ENCODE data around the gene CYP26A1.

Gene CYP26A1

DNA sequence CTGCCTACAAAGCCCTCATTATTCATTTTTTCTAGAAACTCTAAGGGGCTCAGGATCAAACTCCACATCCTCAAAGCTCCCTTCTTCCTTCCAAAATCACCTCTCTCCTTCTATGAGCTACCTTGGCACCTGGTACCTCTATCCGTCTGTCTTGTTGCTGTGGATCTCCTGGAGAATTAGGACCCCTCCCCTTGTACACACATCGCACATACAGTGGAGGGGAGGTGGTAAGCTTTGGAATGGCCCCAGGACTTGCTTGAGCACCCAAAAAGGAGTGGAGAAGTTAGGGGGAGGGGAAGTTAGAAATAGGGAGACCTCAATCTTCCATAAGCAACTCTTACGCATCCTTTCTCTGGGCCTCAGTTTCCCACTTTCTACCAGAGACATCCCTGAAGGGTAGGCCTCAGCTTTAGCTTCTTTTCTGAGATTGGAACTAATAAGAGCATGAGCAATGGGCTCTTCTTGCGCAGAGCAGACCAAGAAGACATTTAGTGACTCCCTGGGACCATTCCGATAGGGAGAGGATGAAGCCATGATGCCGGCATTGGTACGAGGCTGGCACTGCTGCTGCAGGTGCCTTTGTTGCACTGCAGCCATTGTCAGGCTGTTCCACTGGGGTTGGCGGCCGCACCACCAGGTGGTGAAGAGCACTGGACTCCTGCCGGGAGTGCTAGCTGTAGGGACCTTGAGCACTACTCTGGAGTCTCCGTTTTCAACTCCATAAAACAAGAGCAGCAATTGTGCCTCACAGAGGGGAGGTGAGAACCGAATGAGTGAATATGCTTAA lies 8.6 kb upstream of the CYP26A1 start:
- no peak for DNase-seq

DNA sequence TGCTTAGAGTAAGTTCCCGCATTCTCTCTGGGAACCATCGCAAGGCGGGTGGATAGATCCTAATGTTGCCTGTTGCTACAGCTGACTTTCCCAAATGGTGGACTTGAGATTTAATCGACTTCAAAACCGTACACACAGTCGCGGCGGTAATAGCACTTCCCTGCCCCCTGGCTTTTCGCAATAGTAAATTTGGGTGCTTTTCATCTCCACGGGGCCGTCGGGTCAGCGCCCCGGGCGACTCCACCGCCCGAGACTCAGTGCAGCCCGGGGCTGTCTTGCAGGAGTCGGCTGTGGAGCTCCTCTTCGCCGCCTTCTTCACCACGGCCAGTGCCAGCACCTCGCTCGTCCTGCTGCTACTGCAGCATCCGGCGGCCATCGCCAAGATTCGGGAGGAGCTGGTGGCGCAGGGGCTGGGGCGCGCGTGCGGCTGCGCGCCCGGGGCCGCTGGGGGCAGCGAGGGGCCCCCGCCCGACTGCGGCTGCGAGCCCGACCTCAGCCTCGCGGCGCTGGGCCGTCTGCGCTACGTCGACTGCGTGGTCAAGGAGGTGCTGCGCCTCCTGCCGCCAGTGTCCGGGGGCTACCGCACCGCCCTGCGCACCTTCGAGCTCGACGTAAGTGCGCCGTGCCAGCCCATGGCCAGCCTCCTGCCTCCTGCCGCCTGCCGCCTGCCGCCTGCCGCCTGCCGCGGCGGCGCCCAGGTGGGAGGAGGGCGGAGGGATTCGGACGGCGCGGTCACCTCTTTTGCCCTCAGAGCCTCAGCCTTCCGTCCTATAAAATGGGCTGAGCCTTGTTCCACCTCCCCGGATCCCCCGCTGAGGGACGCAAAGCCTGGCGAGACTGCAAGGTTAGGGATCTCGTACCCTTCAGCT lies 7.8 kb upstream of the CYP26A1 start:
- no peak for DNase-seq

DNA sequence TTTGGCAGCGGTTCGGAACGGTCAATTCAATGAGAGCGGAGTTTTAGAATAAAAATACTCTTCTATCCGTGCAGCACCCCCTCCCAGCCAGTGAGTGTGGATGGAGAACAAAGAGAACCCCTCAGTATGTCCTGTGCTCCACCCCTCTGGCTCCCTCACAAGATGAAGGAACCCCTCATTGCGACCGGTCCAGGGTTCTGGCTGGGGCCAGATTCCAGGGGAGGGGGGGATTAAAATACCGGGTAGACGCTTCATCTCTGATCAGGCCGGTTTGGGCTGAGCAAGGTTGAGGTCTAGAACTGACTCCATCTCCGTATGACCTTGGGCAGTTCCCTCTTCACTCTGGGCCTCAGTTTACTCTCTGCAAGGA lies 7.2 kb upstream of the CYP26A1 start:
- no peak for DNase-seq

DNA sequence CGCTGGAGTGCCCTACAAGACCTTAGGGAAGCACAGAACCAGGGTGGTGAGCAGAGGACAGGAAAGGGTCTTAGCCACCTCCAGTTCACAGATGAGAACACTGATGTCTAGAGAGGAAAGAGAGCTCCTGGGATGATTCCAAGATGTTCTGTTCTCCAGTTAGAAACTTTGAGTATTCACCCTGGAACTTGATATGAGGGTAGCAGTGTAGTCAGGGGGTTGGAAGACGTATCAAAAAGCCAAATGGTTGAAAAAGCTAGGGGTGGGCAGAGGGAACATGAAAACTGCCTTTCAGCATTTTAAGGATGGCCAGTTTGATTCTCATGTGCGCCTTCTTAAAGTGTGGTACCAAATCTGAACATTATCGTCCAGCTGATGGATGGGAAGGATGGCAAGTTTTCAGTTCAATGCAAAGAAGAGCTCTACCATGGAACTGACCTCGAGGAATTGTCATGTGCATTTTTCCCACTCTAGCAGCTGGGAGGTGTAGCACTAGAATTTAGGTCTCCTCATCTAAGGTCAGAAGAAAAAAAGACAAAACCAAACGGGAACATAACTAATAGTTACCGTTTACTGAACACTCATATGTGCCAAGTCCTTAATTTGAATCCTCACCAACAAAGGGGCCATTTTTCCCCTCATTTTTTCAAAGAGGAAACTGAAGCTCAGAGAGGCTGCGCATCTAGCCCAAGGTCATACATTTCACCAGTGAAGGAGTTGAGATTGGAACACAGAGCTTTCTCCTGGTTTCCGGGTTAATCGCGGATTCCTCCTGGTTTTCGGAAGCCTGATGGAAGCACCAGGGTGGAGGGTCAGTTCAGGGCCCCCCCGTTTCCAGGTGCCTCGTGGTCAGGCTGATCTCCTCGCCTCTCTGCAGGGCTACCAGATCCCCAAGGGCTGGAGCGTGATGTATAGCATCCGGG lies 6.0 kb upstream of the CYP26A1 start:
- DNase-seq: no peak

DNA sequence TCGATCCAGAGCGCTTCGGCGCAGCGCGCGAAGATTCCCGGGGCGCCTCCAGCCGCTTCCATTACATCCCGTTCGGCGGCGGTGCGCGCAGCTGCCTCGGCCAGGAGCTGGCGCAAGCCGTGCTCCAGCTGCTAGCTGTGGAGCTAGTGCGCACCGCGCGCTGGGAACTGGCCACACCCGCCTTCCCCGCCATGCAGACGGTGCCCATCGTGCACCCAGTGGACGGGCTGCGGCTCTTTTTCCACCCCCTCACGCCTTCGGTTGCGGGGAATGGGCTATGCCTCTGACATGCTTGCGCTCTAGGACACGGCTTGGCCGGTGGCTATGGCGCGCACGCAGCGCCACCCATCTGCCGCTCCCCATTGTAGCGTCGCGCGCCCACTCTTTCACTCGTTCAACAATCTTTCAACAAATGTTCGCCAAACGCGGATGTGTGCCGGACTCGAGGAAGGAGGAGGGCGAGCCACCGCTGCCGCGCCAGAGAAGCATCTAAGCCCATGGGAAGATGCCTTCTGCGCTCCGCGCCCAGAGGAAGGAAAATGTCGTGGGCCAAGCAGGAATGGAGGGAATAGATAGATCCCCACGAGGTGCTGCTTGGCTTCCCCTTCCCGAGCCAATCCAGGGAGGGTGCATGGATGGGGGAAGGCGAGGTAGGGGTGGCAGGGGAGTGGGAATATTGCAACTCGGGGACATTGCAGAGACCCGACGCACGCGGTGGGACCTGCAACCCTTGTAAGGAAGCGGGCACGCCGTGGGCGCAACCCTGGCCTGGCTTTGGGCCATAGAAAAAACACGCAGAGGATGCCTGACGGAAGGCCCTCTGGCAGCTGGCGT lies 5.1 kb upstream of the CYP26A1 start:
- DNase-seq: no peak

DNA sequence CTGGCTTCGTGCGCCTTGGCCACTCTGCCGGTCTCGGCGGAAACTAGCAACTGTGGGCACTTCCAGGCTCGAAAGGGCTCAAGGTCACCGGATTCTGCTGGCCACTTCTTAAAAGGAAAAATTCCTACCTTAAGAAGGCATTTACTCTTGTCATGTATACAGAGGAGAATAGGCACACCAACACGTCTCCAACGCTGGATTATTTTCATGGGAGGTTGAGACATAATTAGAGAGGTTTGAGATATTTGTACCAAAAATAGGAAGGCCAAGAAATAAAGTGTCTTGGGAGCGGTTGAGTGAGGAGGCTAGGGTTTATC lies 4.5 kb upstream of the CYP26A1 start:
- DNase-seq: no peak

DNA sequence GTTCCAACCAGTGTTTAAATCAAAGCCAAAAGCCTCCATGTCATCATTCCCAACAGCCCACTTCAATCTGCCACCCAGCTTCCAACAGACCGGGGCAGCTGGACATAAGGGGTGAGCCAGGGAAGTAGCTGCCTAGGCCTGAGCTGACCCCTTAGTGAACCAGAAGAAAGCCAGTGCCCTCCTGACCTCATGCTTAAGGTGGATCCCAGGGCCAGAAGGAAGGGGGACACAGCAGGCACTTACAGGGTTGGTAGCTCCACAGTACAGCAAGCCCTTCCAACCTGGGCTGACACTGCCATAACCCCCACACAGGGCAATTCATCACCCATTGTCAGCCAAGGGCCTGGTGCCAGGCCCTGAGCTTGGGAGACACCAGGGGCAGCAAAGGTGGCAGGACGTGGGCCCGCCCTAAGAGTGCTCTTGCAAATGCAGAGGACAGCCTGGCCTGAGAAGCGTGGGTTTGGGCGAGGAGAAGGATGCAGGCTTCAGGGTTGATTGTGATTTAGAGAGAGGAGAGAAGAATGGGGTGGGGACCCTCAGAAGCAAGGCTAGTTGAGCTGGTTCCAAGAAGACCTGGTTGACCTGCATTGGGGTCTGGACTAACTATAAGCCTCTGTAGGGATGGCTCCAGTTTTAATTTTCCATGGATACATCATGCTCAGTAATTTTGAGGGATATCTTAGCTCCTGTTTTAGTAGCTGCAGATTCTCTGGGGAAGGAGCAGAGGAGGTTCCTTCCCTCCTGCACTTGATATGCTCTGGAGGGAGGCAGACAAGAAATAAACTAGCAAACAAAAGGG lies 3.1 kb upstream of the CYP26A1 start:
- no peak for DNase-seq

DNA sequence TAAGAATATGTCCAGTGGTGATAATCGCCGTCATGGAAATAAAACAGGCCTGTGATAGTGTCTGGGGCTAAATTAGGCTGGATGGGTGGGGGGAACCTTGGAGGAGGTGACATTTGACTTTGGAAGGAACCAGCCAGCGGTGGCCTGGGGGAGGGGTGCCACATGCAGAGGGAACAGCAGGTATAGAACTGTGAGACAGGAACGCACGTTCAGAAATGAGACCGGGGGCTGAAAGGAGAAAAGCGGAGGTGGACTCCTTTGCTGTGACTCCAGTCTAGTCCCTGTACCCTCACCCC lies 2.6 kb upstream of the CYP26A1 start:
- DNase-seq: no peak

DNA sequence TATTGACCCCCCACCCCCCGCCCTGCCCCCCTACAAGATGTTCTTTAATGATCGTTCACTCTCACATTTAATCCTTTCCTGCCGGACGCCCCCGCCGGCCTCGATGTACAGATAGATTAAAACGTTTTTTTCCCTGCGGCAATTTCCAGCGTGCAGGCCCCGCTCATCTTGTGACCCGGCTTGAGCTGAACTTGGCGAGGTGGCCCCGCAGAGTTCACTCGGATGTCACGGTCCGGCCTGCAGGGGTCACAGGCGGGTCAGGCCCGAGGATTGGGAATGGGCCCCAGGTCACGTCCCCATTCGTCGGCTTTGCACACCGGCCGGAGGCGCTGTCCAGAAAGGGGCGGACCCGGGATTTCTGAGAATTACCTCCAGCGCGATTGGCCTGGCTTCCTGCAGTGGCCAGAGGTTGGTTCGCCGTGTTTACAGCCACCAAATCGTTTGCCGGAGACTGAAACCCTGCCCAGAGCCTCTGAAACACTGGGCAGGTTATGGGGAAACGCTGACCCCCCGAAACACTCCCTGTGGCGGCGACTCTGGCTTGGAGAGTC lies 1.9 kb upstream of the CYP26A1 start:
- no peak for DNase-seq

DNA sequence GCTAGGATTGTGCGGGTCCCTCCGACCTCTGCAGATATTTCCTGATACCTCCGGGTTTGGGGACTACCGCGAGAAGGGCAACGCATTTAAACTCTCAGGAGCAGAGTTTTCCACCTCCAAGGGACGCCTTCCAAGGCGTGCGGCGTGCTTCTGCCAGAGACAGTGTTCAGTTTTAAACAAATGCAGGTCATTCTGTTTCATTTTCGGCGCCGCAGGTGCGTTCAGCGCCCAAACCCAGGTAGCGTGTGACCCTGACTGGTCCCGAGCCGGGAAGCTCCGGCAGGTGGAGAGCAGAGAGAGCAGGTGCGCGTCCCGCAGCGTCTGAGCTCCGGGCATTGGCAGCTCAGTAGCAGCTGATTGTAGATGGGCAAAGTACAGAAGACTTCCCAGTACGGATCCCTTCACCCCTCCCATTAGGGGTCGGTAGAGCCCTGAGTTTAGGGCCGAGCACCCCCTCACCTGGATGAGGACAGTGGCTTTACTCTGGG lies 1.4 kb upstream of the CYP26A1 start:
- DNase-seq: no peak

DNA sequence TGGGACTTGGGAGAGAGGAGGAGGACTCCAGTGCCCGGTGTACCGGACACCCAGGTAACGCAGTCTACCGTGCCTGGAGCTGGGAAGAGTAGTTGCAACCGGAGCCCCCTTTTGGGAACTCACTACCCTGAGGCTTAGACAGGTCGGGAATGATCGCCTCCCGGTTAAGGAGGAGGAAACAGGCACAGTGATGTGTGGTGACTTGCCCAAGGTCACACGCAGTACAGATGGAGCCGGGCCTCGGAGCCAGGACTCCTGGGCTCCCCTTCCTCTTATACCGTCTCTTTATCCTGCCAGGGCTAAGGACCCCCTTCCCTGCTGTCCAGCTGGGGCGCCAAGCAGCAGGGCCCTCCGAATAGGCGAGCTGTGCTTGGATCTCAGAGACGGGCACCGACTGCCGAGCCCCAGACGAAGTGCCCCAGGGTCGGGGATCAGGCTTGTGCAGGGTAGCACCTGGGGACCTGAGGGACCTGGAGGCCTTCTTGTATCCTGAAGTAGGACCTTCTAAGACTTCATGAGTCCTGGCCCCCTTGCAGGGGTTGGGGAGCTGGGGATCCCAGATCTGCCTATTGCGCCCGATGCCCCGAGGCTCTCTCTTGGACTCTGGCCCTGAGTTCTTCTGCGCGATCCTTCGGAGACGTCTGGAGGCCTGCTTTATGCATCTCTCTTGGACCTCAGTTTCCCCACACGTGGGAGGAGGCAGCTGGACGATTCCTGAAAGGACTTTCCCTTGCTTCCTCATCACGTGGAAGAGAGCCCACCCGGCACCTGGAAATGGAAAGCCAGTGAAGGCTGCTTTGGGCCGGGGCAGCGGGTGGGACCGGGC lies 767 bp upstream of the CYP26A1 start:
- DNase-seq: no peak

DNA sequence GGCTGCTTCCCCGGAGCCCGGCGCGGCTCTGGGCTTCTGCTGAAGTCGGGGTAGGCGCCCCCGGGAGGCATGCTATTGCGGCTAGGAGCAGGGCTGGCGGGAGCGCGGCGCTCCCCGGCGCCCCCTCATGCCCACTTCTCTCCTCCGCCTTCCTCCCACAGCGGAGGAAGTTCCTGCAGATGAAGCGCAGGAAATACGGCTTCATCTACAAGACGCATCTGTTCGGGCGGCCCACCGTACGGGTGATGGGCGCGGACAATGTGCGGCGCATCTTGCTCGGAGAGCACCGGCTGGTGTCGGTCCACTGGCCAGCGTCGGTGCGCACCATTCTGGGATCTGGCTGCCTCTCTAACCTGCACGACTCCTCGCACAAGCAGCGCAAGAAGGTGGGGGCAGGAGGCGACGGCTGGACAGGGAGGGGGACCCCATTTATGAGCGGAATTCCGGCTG lies 479 bp downstream of the CYP26A1 start:
- no peak for DNase-seq

DNA sequence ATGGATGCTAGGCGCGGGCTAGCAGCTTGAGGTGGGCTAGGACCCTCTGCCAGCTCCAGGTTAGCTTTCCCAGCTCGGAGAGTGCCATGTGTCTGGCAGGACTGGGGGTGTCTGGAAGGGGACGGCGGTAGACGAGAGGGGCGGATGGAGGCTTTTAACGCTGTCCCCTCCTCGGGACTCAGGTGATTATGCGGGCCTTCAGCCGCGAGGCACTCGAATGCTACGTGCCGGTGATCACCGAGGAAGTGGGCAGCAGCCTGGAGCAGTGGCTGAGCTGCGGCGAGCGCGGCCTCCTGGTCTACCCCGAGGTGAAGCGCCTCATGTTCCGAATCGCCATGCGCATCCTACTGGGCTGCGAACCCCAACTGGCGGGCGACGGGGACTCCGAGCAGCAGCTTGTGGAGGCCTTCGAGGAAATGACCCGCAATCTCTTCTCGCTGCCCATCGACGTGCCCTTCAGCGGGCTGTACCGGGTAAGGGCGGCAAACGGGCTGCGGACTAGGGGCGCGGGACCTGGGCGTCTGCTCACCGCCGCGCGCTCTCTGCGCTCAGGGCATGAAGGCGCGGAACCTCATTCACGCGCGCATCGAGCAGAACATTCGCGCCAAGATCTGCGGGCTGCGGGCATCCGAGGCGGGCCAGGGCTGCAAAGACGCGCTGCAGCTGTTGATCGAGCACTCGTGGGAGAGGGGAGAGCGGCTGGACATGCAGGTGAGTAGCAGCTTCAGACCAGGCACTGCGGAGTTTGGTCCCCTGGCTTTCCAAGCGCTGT lies 1.1 kb downstream of the CYP26A1 start:
- no peak for DNase-seq

DNA sequence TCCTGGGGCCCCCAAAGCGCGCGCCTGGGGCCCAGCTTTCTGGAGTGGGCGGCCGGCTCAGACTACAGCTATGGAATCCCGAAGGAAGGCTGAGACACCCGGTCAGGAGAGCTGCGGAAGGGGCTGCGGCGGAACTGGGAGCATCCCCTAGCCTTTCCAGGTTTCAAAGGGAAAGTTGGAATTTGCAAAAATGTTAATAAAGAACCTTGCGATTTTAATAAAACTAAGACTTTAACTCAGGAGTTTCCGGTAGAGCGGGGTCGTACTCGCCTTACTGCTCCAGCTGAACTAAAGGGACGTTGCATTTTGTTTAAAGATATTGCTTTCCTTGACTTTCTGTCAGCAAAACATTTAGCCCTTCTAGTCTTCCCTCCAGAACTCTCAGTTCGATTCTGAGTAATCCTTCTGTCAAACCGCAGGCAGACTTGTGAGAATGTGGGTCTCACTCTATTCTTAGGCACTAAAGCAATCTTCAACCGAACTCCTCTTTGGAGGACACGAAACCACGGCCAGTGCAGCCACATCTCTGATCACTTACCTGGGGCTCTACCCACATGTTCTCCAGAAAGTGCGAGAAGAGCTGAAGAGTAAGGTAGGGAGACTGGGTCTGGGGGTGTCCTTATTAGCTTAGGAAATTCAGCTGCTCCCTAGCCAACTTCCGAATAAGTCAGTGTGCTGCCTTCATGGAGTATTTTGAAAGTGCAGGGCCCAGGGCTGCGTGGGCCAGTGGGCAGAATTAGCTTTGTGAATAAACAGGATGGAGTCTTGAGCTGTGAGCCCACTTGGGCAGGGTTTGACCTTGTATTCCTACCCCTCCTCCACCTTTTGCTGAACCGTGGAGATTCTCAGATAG lies 1.9 kb downstream of the CYP26A1 start:
- no peak for DNase-seq

DNA sequence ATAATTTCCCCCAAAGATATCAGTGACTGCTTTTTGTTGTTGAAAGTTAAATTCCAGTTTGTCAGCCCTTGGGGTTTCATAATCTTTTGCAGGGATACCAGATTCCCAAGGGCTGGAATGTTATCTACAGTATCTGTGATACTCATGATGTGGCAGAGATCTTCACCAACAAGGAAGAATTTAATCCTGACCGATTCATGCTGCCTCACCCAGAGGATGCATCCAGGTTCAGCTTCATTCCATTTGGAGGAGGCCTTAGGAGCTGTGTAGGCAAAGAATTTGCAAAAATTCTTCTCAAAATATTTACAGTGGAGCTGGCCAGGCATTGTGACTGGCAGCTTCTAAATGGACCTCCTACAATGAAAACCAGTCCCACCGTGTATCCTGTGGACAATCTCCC lies 3.2 kb downstream of the CYP26A1 start:
- DNase-seq: no peak

DNA sequence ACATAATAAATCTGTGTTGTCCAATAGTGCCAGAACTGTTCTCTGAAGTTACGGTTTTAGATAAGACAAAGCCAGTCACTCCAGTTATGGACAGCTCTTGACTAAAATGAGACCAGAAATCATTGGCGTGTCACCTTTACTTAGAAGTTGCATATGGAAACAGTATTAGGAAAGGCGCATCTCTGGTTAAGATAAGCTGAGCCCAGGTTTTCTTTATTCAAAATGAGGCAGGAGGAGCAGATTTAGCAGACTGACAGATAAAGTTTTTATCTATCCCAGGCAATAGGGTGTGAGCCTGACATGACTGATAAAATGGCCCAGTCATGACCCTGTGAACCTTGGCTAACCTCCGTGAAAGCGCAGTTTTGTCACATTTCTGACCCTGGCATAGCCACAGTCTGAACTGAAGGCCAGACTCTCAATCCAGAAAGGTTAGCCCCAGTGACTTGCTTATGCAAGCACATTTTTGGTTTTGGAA lies 4.2 kb downstream of the CYP26A1 start:
- no peak for DNase-seq

DNA sequence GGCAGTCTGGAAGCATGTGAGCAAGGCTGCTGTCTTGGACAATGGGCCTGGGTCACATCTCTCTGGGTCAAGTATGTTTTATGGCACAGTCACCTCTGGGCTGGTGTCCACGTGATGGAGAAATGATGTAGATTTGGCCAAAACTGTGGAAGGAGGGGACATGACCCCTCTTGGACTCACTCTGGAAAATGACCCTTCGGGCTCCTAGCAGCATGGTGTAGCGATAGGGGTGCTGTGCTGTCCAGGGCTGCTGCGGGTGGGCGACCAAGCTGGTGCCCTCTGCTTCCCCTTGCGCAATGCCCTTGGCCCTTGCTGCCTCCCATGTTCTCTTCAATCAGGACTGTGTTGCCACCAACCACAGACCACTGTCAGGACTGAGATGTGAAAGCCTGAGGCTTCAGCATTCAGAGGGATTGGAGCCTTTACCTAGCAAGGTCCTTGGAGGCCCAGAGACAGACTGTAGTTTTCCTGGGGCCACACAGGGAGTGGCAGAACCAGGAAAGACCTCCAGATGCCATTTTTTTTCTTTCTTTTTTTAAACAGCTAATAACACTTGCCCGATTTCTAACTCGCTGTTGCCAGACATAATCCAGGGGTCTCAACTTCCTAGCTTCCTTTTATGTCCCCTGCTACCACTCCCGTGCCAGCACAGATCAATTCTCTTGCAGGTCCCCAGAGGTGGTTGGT lies 6.1 kb downstream of the CYP26A1 start:
- DNase-seq: no peak
